ENCODE results near the gene ITGB3BP.
"Not testable (repeated sequence)": the region's sequence is repeated elsewhere in the genome, so short reads cannot be mapped to it uniquely, and the experiment has no call there.

The ITGB3BP gene, protein sequence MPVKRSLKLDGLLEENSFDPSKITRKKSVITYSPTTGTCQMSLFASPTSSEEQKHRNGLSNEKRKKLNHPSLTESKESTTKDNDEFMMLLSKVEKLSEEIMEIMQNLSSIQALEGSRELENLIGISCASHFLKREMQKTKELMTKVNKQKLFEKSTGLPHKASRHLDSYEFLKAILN

DNA sequence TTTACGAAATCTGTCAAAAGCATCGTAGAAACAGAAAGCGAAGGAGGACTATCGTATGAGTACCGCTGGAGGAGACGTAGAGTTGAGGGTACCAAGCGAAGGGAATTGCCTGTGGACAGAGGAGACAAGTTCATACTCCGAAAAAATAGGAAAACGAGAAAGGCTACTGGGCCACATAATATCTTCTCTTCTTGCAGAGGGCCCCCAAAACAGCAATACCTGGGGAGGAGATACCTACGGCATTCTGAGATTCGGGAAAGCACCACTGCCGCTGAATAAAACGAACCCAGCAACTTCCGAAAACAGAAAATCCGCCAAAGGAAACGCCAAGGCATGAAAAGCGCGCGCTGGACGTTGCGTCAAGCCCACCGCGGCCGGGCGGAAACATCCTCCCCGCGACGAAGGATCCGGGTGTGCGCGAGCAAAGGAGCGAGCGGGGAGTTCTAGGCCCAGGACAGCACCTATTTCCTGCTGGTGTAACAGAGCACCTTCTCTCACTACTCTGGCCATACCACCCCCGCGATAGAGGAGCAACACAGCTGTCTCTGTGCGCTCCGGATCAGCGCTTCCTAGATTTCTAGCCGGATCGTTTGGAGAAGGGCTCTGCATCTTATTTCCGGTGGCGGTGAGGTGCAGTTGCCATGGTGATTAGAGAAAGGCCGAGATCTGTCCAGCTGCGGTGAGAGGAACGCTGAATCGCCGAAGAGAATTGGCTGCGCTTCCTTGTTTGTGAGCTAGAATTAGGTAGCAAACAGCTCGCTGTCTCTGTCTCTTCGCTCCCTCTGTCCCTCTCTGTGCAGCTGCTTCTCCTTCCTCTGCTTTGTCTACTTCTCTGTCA lies at the start of gene ITGB3BP, which contains the start of gene EFCAB7:
TSS of gene ITGB3BP (minus strand) at position 335 of the 838 bp plus-strand sequence. CDS start at position 243, 92 bp downstream.
TSS of gene EFCAB7 (plus strand) at position 635 of the 838 bp plus-strand sequence. CDS start 2,048 bp downstream, outside the sequence.
- DNase-seq (ENCODE audit: low read depth): peak; percentile 65

DNA sequence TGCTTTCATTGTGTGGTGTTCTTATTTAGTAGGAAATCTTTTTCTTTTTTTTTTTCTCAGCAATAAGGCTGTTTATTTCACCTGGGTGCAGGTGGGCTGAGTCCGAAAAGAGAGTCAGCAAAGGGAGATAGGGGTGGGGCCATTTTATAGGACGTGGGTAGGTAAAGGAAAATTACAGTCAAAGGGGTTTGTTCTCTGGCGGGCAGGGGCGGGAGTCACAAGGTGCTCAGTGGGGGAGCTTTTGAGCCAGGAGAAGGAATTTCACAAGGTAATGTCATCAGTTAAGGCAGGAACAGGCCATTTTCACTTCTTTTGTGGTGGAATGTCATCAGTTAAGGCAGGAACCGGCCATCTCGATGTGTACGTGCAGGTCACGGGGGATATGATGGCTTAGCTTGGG lies 49.7 kb upstream of the ITGB3BP start:
- not testable (repeated sequence) for DNase-seq (ENCODE audit: low read depth)

DNA sequence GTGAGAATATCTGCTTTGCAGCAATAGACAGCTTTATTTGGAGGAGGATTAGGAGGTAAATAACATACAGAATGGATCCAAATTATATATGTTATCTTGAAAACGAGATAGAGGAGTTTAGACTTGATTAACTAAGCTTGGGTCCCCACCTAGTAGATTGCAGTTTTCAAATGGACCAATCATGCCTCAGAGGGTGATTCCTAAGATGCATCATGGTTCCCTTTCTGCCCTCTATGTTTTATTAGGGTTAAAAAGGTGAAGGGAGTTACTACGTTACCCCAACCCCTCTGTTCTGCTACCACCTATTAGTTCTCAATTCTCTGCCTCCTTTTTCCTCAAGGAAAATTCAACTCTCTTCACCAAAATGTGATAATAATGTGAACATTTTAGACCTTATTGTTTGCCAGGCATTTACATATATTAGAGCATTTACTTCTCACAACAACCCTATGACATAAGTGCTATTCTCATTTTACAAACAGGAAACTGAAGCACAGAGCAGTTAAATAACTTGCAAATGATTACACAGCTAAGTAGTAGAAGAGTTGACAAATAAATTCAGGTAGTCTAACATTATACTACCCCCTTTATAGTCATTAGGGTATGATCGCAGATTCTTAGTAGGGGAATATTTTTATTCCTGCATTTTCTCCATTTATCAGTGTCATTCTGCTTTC lies 46.8 kb upstream of the ITGB3BP start:
- no peak for DNase-seq (ENCODE audit: low read depth)

DNA sequence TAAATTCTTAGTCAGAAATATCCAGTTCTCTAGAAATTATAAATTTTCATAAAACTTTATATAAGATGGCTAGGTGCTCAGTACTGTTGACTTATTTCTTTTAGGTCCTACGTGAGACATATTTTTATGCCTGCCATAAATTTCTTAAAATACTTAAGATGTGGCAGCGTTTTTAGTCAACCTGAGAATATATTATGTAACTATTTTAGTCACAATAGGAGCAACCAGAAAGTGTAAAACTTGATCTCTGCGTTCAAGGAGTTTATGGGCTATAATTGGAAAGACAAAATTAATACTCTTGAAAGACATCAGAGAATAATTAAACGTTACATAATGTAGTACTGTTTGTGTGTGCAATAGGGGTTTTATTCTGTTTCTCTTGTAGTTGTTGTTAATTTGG lies 46.0 kb upstream of the ITGB3BP start:
- DNase-seq (ENCODE audit: low read depth): no peak

DNA sequence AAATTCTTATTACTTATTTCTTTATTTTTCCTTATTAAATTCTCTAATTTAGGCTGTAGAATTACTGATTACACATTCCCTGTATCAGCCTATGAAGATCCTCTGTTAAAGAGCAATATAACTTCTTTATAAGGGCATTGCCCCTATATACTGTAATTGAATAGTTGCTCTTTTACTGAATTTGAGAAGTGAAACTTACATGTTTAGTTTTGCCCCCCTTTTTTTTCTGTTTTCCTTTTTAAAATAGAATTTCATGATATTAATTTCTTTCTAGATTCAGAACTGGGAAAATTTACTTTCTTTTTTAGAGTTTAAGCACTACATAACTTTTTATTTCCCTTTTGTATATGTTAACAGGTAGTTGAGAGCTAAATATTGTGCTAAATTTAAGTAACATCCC lies 40.7 kb upstream of the ITGB3BP start:
- DNase-seq (ENCODE audit: low read depth): no peak

DNA sequence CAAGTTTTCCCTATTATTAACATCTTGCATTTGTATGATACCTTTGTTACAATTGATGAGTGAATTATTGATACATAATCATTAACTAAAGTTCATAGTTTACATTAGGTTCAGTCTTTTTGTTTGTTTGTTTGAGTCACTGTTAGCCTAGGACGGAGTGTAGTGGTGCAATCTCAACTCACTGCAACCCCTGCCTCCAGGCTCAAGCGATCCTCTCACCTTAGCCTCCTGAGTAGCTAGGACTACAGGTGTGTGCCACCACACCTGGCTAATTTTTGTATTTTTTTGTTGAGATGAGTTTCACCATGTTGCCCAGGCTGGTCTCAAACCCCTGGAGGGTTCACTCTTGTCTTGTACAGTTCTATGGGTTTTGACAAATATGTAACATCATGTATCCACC lies 36.3 kb upstream of the ITGB3BP start:
- DNase-seq (ENCODE audit: low read depth): no peak

DNA sequence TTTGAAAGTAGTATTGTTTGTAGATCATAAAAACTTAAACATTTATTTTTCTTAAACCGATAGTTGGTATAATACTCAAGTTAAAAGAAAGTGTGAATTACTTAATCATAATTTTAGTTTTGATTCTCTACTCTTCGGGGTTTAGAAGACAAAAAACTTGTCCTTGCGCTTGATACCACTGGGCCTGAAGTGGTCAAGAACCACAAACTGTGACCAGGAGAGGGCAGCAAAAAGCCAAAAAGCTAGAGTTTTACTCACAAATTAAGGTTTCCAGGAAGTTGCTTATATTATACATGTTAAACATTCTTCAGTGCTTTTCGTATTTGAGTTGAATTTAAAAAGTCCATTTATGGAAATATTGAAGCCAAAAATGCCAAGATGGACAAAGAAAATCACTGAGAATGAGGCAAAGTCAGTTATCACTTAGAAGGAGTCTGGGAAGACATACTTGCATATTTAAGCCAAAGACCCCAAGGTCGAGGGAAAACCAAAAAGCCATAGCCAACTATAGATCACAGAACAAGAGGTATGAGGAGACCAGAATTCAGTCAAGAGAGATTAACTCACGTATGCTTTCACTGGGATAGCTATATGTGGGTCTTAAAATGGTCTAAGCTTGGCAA lies 34.5 kb upstream of the ITGB3BP start:
- DNase-seq (ENCODE audit: low read depth): no peak

DNA sequence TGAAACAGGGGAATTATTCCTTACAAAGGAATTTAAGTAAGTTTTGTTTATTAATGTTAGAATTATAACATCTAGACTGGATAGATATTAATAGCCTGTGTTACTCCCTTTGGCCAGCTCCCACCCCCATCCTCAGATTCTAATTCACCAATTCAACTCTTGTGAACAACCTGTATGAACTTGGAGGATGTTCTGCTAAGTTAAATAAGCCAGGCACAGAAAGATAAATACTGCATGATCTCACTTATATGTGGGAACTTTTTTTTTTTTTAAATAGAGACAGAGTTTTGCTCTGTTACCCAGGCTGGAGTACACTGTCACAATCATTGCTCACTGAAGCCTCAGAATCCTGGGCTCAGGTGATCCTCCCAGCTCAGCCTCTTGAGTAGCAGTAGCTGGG lies 32.5 kb upstream of the ITGB3BP start:
- DNase-seq (ENCODE audit: low read depth): no peak

DNA sequence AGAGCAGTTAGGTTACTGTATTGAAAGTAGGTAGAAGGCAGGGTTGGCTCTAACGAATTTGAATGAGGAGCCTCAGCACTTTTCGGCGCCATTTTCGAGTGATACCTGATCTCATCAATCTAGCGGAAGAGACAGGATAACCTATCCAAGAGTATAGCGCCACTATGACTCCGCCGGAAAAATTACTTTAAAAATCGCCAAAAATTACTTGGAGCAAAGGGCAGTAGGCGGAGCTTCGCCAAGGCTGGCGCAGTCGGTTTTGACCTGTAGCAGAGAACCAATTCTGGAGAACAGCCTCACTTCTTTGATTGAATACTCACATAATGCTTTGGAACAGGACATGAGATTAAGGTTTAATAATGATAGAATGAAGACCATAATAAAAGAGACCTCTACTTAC lies 25.9 kb upstream of the ITGB3BP start:
- no peak for DNase-seq (ENCODE audit: low read depth)

DNA sequence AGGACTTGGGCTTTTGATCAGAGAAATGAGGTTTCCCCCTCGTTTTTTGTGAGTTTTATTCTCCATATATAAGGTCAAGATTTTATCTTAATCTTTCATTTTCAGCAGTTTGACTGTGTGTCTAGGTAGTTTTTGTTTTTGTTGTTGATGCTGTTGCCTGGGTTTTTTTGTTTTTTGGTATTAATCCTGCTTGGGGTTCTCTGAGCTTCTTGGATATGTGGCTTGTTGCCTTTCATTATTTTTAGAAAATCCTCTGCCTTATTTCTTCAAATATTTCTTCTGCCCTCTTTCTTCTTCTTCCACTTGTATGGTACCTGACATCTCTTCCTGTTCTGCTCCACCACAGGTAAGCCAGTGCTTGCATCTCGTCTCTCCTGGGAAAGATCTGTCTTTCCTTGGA lies 25.3 kb upstream of the ITGB3BP start:
- no peak for DNase-seq (ENCODE audit: low read depth)

DNA sequence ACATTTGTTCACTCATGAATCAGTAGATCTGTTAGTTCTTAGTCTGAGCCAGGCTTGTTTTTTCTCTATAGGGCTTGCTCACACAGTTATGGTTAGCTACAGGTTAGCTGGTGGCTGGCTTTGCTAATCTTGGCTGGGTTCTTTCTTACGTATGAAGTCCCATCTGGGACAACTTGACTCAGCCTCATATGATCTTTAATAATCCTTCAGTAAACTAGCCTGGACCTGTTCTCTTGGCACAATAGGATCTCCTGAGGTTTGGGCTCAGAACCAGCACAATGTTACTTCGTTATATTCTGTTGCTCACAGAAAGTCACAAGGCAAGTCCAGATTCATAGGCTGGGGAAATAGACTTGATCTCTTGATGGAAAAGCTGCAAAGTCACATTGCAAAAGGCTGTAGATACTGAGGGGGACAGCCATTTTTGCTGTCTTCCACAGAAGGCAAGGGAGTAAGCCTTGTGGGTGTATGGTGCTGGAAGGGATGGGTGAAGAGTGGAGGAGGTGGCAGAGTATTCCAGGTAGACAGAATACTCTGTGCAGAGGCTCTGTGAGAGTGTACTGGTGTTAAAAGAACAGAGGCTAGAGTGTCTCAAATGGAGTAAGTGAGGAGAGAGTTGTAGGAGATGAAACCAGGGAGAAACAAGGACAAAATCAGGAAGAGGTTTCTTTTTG lies 24.7 kb upstream of the ITGB3BP start:
- DNase-seq (ENCODE audit: low read depth): no peak

DNA sequence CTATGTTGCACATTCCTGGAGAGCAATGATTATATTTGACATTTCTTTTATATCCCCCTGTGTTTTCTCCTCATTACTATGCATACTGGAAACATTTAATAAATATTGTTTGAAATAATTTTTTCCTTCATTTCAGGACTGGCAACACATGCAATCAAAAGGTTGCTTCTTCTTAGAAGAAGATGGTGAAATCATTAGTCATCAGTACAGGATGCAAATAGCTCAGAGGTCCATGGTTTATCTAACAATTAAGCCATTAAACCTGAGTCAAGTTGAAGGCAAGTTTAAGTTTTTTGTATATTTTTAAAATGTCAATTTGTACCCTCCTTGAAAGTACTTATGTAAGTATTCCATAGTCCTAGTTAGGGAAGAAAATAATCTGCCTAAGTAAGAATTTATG lies 22.8 kb upstream of the ITGB3BP start:
- no peak for DNase-seq (ENCODE audit: low read depth)

DNA sequence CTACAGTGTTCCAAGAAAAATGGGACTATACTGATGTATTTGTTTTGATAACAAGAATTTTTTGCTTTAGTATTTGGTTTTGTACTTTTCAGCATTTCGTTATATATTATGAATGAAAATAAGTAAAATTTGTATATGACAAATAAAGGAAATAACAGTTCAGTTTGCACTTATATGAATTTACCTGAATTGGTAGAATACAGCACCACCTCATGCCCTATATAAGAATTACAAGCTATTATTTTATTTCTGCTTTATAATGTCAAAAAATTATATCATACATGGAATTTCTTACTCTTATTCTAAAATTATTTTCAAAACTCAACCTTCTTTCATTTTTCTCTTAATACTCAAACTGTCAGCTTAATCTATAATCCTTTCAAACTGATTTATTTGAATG lies 14.9 kb upstream of the ITGB3BP start:
- DNase-seq (ENCODE audit: low read depth): no peak

DNA sequence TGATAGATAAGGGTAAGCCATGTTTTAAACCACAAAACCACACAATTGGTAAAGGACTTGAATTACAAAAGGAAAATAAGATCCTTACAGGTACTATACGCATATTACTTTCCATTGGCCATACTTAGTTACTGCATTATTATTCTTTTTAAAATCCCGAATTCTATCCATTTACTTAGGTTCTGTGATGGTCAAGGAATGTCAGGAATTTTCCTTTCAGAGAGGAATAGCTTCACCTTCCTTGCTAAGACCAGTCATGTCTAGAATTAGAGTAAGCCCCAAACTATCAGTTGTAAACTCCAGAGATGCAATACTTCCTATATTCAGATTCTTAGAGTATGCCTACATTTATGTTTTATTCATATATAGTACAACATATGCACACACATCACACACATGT lies 14.0 kb upstream of the ITGB3BP start:
- DNase-seq (ENCODE audit: low read depth): no peak

DNA sequence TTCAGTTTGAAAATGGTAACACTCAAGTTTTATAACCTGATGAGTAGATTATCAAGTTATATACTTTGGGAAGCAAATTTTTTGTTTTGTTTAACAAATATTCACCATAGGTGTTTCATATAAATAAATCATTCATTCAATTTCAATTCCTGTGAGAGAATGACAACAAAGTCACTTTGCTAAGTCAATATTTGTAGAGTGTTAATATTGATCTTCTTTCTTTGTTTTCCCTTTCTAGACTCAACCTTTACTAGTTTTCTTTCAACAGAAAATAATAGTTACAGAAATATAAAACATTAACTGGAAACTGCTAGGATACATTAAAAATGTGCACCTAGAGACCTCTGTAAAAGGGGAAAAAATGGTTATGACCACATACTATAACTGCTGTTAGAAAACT lies 11.4 kb upstream of the ITGB3BP start:
- DNase-seq (ENCODE audit: low read depth): no peak

DNA sequence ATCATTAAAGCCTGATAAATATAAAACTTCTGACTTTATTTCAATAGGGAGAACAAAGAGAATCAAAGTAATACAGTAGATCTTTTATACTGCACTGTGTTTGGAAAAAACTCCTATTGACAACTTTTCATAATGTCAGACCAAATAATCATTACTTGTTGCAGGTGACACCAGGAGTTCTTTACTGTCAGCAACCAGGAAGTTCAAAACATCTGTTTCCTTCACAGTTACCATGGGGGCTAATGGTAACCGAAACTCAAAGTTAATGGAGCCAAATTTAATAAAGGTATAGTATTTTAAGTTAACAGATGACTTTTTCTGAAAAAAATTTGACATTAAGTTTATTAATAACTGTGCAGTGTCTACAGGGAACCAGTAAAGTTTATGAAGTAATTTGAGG lies 10.9 kb upstream of the ITGB3BP start:
- DNase-seq (ENCODE audit: low read depth): no peak

DNA sequence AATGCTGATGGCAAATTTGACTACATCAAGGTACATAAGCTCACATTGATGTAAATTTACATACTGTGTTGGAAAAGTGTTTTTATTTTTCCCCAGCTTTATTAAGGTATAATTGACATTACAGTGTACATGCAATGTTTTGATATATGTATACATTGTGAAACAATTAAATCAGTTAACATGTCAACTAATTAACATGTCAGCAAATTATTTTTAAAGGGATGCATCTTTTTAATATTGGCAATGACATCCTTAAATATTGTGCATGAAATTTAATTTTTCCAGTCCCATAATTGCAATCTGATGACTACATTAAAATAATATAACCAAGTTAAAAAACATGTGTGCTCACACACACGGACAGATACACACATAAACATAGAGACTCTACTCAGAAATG lies 9.7 kb upstream of the ITGB3BP start:
- no peak for DNase-seq (ENCODE audit: low read depth)

DNA sequence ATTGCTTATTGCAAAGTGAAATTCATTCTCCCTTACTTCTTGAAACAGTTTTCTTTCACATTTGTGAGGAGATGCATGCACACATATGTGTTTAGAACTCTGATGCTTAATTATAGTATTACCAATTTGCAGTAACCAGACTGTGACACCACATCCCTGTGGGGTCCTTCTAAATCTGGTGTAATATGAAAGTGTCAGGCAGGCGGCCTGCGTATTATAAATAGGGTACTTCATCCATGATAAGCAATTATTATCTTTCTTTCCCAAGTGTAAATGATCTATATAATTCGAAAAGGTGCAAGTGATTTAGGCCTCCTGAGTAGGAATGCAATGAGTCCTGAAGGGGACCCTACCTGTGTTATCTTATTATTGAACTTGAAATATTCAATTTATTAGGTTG lies 1.2 kb upstream of the ITGB3BP start:
- DNase-seq (ENCODE audit: low read depth): no peak

DNA sequence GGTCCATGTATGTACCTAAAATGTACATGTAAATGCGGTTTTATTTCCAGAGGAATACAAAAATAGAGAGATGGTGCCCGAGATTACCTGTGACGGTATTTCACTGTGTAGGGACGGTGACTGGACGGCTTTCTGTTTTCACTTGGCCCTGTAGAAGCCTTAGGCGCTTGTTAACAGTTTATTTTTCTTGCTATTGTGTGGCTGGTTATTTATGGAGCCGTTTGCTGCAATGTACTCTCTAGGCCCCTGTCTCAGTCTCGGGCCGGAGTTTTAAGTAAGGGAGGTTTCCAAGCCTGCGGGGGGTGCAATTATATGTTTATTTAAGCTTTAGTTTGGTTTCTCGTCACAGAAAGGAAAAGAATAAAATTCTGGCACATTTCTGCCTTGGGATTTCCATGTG lies 713 bp upstream of the ITGB3BP start:
- DNase-seq (ENCODE audit: low read depth): no peak

DNA sequence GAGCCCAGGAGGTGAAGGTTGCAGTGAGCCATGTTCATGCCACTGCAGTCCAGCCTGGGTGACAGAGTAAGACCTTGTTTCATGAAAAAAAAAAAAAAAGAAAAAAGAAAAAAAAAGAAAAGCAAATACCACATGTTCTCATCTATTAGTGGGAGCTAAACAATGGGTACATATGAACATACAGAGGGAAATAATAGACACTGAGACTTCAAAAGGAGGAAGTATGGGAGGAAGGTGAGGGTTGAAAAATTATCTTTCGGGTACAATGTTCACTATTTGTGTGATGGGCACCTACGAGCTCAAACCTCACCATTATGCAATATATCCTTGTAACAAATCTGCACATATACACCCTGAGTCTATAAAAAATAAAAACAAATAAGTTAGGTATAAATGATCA lies 6.4 kb downstream of the ITGB3BP start:
- DNase-seq (ENCODE audit: low read depth): no peak

DNA sequence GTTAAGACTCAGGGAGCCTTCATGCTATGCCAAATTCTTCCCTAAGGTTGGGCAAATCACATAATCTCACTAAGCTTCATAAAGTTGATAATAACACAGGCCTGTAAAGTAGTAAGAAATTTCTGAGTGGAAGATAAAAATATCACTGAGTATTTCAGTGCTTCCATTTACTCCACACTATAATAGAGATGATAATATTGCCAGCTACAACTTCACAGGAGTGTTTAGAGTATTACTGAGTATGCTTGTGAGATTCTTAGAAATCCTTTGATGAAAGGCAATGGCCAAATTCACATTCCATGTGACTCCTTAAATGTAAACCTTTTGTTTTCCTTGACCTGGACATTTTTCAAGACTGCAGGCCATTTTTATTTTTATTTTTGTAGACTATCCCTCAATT lies 10.4 kb downstream of the ITGB3BP start:
- no peak for DNase-seq (ENCODE audit: low read depth)

DNA sequence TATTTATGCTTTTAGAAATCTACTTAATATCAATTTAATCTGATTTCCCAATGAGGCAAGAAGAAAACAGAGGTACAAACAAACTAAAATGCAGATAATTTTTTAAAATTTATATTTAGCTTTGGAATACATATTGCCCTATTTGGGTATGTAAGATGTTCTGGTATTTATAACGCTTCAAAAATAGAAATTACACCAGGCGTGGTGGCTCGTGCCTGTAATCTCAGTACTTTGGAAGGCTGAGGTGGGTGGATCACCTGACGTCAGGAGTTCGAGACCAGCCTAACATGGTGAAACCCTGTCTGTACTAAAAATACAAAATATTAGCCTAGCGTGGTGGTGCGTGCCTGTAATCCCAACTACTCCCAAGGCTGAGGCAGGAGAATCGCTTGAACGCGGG lies 13.3 kb downstream of the ITGB3BP start:
- no peak for DNase-seq (ENCODE audit: low read depth)
